LHCN-M2 (cell line): Measurements from ENCODE around the gene TRIM71. TPM values are rescaled to one million over a fixed set of nuclear protein-coding genes. Genes with fewer than 3 reads are reported as not detected.
"Not testable (repeated sequence)": the region's sequence is repeated elsewhere in the genome, so short reads cannot be mapped to it uniquely, and the experiment has no call there.

ENCODE experiments used
- DNase-seq: peaks from one replicate; pipeline ENCODE4 v3.0.0-alpha.2; 2012; ENCODE audit warnings: low read depth
- polyA plus RNA-seq: library from polyadenylated mRNA; unstranded; fragments of >200 nt; gene quantifications from one replicate; pipeline ENCODE4 v1.2.1, GENCODE V29; 2012; ENCODE audit warnings: missing spikeins
- total RNA-seq: library from RNA; depleted of rRNA; stranded (reverse); fragments of >200 nt; gene quantifications from 2 replicates; pipeline ENCODE4 v1.2.3, GENCODE V29; 2014; rRNA removed

Gene TRIM71
- total RNA-seq, result not detected in 2 replicates
- not detected for polyA plus RNA-seq

DNA sequence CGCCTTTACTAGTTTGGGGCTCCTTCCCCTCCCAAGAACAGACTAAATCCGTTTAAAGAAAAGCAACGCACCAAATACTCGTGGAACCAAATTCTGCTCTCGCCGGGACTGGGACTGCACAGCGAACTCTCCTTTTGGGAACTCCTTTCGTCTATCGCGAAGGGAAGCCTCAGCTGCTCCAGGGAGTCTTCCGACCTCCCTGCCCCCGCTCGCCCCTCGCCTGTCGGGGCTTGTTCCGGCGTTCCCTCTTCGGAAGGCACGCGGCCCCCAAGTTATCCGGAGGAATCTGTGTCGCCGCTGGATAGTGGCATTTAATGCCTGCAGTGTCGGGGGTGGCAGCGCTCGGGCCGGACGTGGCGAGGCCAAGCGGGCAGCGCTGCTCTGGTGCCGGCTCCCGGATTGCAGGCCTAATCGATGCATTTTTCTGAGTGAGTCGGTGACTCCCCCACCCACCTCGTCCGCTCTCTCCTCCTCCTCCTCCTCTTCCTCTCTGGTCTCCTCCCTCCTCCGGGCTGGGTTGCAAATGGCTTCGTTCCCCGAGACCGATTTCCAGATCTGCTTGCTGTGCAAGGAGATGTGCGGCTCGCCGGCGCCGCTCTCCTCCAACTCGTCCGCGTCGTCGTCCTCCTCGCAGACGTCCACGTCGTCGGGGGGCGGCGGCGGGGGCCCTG is at the start of gene TRIM71:
Gene TRIM71, plus strand, starts transcription at position 440 of the 671 bp plus-strand sequence. Its CDS starts 84 bp downstream, at position 524.
- no peak for DNase-seq

GRCh38 chr3:32778389-32778788 is 39.4 kb upstream of the TRIM71 start:
- peak; percentile 32 for DNase-seq

DNA sequence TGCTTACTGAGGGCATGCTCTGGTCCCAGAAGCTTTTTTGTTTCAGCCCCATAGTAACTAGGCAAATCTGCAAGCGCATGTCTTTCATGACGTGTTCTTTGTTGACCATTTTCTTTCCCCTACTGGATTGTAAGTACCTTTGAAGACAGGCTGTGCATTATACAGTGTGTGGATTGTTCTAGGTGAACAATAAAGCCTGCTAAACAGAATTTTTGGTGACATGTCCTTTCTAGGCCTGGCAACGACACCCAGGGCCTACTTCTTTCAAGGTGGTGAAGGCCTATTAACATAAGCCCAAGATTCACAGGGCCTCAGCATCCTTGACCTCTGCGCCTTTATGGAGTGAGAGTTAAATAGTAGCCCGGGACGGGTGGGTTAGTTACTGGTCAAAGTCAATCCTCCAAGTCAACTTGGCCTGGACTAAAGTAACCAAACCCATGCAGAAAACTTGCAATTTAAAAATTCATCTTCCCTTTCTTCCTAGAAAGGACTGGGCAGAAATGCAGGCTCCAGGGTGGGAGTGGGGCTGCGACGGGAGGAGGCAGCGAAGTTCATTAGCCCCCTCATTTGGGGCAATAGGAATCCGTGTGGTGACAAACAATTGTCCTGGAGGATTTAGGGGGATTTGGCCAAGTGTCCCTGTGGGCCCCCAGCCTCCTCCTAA is 37.6 kb upstream of the TRIM71 start:
- DNase-seq, result no peak

DNA sequence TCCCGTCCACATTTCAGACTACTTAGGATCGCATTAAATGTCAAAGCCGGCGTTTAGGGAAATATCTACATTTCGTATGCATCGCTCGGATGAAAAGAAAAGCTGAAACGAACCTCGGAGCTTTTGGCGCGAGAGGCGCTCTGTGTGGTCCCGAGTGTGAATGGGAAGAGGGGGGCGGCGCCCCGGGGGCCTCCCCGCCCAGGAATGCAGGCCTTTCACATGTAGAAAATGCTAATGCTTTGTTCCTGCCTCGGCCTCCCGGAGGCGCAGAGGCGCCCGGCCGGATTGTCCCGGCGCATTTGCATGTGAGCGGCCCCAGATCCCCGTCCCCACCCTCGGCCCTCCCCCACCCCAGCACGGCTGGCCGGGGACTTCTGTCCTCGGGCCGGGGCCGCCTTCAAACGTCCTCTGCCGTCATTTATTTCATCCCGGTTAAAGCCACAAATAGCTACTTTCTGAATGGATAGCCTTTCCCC is 37.0 kb upstream of the TRIM71 start:
- peak; percentile 30 for DNase-seq

GRCh38 chr3:32781211-32781968 is 36.4 kb upstream of the TRIM71 start:
- DNase-seq, result peak; percentile 64

- DNase-seq, result not testable (repeated sequence)
Measured at GRCh38 chr3:32781969-32782270, 35.9 kb upstream of the TRIM71 start.

DNA sequence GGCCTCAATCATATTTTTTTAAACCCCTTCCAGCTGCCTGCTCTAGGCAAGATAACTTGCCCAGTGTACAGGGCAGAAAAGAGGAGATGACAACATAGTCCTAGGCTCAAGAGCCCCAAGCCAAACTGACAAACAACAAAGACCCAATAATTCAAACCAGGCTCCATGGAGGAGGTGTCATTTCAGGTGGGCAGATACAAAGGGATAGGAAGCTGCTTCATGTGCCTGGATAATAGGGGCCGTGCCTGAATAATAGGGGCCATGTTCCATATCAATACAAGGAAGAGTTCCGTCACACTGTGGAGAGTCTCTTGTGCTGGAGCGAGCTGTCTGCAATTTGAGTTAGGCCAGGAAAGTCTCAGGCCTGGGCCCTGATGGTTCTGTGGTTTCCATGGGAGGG is 35.4 kb upstream of the TRIM71 start:
- DNase-seq, result no peak

GRCh38 chr3:32791833-32792232 is 26.0 kb upstream of the TRIM71 start:
- no peak for DNase-seq

GRCh38 chr3:32794487-32795308 is 23.1 kb upstream of the TRIM71 start:
- DNase-seq, result no peak

GRCh38 chr3:32796384-32796950 is 21.3 kb upstream of the TRIM71 start:
- not testable (repeated sequence) for DNase-seq

DNA sequence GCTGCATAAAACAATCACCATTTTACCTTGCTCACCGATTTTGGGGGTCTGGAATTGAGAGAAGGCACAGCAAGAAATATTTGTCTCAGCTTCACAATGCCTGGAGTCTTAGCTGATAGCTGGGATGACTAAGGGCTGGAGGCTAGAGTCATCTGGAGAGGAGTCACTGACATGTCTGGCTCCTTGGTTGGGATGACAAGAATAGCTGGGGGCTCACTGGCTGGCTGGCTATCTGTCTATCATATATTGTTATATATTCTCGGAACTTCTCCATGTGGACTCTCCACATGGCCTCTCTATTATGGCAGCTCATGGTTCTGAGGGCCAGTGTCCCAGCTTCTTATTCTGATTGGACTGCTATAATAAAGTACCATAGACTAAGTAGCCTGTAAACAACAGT is 20.0 kb upstream of the TRIM71 start:
- DNase-seq, result no peak

- not testable (repeated sequence) for DNase-seq
Measured at GRCh38 chr3:32801440-32801839, 16.4 kb upstream of the TRIM71 start.

GRCh38 chr3:32813180-32813579 is 4.6 kb upstream of the TRIM71 start:
- no peak for DNase-seq

- DNase-seq, result no peak
Measured at GRCh38 chr3:32814361-32814760, 3.4 kb upstream of the TRIM71 start.

- no peak for DNase-seq
Measured at GRCh38 chr3:32815841-32816438, 1.9 kb upstream of the TRIM71 start.

- DNase-seq, result peak; percentile 7
Measured at GRCh38 chr3:32816439-32817256, 1.1 kb upstream of the TRIM71 start.

DNA sequence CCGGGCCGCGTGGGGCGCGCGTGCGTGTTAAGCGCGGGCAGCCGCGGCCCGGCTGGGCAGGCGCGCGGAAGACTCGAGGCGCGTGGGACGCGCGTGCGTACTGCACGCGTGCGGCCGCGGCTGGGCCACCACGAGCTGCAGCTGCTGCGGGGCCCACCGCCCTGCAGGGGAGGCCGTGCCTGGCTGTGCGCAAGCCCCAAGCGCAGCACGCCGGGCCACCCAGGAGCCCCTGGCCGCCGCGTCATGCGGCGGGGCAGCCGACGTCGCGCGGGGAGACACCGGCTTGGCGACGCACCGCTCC is 590 bp upstream of the TRIM71 start:
- no peak for DNase-seq

- DNase-seq, result no peak
Measured at GRCh38 chr3:32818229-32818969, 602 bp downstream of the TRIM71 start.

- no peak for DNase-seq
Measured at GRCh38 chr3:32818970-32819511, 1.2 kb downstream of the TRIM71 start.
